OCI-LY1 (cell line): ENCODE results near the gene LTBP4.

Experiments
- H2AFZ ChIP-seq: fragments of 200-600 bp; sonication (generic), shearing (Covaris generic); 2 replicates; pipeline ENCODE4 v1.6.0; 2014; ENCODE audit warnings: antibody characterized with exemption, mild to moderate bottlenecking, low read length
- H3F3A ChIP-seq: fragments of 200-600 bp; sonication (generic), shearing (Covaris generic); 2 replicates; pipeline ENCODE4 v1.6.0; 2014; ENCODE audit warnings: mild to moderate bottlenecking, antibody characterized with exemption, low read length, moderate library complexity; ENCODE audit not compliant: insufficient read depth
- H3K27ac ChIP-seq: fragments of 200-600 bp; sonication (generic); 2 replicates; pipeline ENCODE4 v1.5.1; 2014; ENCODE audit warnings: low read length, mixed run types, mild to moderate bottlenecking, low read depth; ENCODE audit not compliant: poor library complexity, severe bottlenecking
- H3K27me3 ChIP-seq: fragments of 200-600 bp; sonication (generic); 2 replicates; pipeline ENCODE4 v1.6.0; 2014; ENCODE audit warnings: antibody characterized with exemption, mild to moderate bottlenecking, low read length, moderate library complexity; ENCODE audit not compliant: insufficient read depth
- H3K36me3 ChIP-seq: fragments of 200-600 bp; sonication (generic); 2 replicates; pipeline ENCODE4 v1.6.1; 2014; ENCODE audit warnings: mild to moderate bottlenecking, antibody characterized with exemption, low read length, moderate library complexity, mixed read lengths; ENCODE audit not compliant: insufficient read depth
- H3K4me1 ChIP-seq: fragments of 200-600 bp; sonication (generic); 2 replicates; pipeline ENCODE4 v1.5.1; 2014; ENCODE audit warnings: mild to moderate bottlenecking, low read length, moderate library complexity; ENCODE audit not compliant: insufficient read depth, severe bottlenecking
- H3K4me2 ChIP-seq: fragments of 200-600 bp; sonication (generic), shearing (Covaris generic); 2 replicates; pipeline ENCODE4 v1.6.1; 2014; ENCODE audit warnings: low read length
- H3K4me3 ChIP-seq: fragments of 200-600 bp; sonication (generic); 2 replicates; pipeline ENCODE4 v1.5.1; 2014; ENCODE audit warnings: low read length, low read depth, mild to moderate bottlenecking, mixed read lengths; ENCODE audit not compliant: poor library complexity, severe bottlenecking
- H3K79me2 ChIP-seq: fragments of 200-600 bp; shearing (Covaris generic); 2 replicates; pipeline ENCODE4 v1.6.1; 2016; ENCODE audit warnings: mixed run types, low read length, mixed read lengths; ENCODE audit not compliant: insufficient read depth
- H3K9ac ChIP-seq: fragments of 200-600 bp; sonication (generic), shearing (Covaris generic); 2 replicates; pipeline ENCODE4 v1.6.1; 2014; ENCODE audit warnings: mild to moderate bottlenecking, low read length, mixed read lengths
- H3K9me2 ChIP-seq: fragments of 200-600 bp; sonication (generic), shearing (Covaris generic); 2 replicates; pipeline ENCODE4 v1.6.1; 2014; ENCODE audit warnings: low read depth, mild to moderate bottlenecking, low read length, mixed read lengths
- H3K9me3 ChIP-seq: fragments of 200-600 bp; shearing (Covaris generic); 2 replicates; pipeline ENCODE4 v1.6.1; 2014; ENCODE audit warnings: low read length, mixed read lengths
- H4K20me1 ChIP-seq: fragments of 200-600 bp; sonication (generic), shearing (Covaris generic); 2 replicates; pipeline ENCODE4 v1.6.0; 2016; ENCODE audit warnings: mild to moderate bottlenecking, low read length; ENCODE audit not compliant: insufficient read depth
- CTCF ChIP-seq: fragments of 200-600 bp; sonication (generic), shearing (Covaris generic); IDR thresholded peaks from 2 replicates; pipeline ENCODE4 v1.5.1; 2017; ENCODE audit warnings: mild to moderate bottlenecking, antibody characterized with exemption, low read length, moderate library complexity, mixed read lengths
- EZH2 ChIP-seq: fragments of 200-600 bp; sonication (generic), shearing (Covaris generic); IDR thresholded peaks from 2 replicates; pipeline ENCODE4 v1.8.0; 2017; ENCODE audit warnings: borderline replicate concordance, mixed run types, mild to moderate bottlenecking, antibody characterized with exemption, low read length, moderate library complexity, mixed read lengths

The LTBP4 gene

DNA sequence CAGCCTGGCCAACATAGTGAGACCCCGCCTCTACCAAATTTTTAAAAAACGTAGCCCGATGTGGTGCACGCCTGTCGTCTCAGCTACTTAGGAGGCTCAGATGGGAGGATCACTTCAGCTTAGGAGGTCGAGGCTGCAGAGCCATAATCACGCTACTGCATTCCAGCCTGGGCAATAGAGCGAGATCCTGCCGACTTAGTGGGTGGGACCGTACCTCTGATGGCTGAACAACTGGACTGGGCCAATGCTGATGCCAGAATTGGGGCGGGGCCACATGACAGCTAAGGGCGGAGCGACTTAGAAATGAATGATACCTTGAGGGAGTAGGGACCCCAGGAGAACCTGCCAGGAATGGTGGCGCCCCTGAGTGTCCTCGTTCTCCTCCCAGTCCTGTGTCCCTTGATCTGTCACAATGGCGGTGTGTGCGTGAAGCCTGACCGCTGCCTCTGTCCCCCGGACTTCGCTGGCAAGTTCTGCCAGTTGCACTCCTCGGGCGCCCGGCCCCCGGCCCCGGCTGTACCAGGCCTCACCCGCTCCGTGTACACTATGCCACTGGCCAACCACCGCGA lies 3.6 kb downstream of the LTBP4 start:
- Histone ChIP-seq H2AFZ (no peak overlapping the region), H3K9me2 (no peaks in the 10 kb centered on the region), H3K9ac (peak overlapping the region; percentile 66), H4K20me1 (no peaks in the 10 kb centered on the region), H3K4me1 (peaks cover 47% of the 10 kb centered on the region), H3K9me3 (no peaks in the 10 kb centered on the region), H3K4me2 (peak overlapping the region; percentile 95), H3K27ac (peak overlapping the region; percentile 85), H3K36me3 (no peaks in the 10 kb centered on the region), H3K79me2 (no peaks in the 10 kb centered on the region), H3F3A (no peaks in the 10 kb centered on the region), H3K4me3 (peak overlapping the region; percentile 67), H3K27me3 (no peaks in the 10 kb centered on the region)
- no peak for TF ChIP-seq EZH2
- no peak for TF ChIP-seq CTCF

DNA sequence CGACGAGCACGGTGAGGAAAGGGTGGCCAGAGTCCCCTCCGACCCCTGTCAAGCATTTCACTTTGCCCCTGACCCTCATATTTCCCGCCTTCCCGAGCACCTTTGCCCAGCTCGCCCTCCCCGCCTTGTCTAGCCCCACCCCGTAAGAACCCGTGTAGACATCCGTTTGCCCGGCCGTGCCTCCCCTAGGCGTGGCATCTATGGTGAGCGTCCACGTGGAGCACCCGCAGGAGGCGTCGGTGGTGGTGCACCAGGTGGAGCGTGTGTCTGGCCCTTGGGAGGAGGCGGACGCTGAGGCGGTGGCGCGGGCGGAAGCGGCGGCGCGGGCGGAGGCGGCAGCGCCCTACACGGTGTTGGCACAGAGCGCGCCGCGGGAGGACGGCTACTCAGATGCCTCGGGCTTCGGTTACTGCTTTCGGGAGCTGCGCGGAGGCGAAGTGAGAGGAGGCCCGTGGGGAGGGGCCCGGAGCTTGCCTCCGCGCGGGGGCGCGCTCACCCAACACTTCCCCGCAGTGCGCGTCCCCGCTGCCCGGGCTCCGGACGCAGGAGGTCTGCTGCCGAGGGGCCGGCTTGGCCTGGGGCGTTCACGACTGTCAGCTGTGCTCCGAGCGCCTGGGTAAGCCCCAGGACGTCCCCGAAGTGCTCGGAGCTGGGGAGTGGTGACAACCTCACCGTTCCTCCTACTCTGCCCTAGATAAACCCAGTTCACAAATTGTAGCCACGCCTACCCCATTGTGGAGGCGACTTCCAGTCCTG lies 4.2 kb downstream of the LTBP4 start:
- H3K9me3 ChIP-seq: no peaks in the 10 kb centered on the region
- H2AFZ ChIP-seq: no peak overlapping the region
- peaks cover 51% of the 10 kb centered on the region for H3K4me1 ChIP-seq
- H3K4me2 ChIP-seq: peak overlapping the region; percentile 95
- H4K20me1 ChIP-seq: no peaks in the 10 kb centered on the region
- H3K27ac ChIP-seq: peak overlapping the region; percentile 85
- no peaks in the 10 kb centered on the region for H3F3A ChIP-seq
- peak overlapping the region; percentile 67 for H3K4me3 ChIP-seq
- no peak for TF ChIP-seq EZH2
- peak; percentile 39 for TF ChIP-seq CTCF
- no peaks in the 10 kb centered on the region for H3K36me3 ChIP-seq
- no peaks in the 10 kb centered on the region for H3K27me3 ChIP-seq
- peak overlapping the region; percentile 66 for H3K9ac ChIP-seq
- H3K9me2 ChIP-seq: no peaks in the 10 kb centered on the region
- H3K79me2 ChIP-seq: no peaks in the 10 kb centered on the region

DNA sequence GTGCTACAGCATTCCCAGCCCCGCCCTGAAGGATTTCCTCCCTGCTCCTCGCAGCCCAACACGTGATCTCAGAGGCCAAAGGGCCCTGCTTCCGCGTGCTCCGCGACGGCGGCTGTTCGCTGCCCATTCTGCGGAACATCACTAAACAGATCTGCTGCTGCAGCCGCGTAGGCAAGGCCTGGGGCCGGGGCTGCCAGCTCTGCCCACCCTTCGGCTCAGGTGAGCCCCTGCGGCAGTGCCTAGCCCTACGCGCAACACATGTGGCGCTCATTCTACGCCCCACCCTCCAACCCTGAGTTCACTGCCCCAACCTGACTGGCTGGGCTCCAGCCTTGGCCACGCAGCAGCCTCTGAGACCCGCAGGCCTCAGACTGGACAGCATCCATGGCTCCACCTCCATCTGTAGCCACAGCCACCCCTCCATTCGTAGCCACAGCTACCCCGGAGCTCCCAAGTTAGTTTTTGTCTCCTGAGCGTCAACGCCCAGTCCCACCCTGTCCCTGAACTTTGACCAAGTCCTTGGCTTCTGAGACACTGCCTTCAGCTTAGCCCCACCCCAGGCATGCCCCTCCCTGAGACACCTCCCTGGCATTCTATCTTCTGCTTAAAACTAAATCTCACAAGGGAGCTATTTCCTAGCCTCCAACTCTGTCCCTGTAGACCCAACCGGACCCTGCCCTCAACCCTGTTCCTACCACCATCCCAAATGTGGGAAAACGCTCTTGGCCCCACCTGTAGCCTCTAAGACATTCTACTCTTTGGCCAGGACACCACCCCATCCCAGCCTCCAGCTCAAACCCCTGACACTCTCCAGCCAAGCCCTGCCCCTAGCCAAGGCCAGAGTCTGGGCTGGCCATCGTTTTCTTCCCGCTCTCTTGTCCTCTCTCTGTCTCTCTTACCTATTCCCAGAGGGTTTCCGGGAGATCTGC lies 6.4 kb downstream of the LTBP4 start:
- Histone ChIP-seq H3K4me1 (peaks cover 55% of the 10 kb centered on the region), H2AFZ (no peak overlapping the region), H3K4me3 (no peak overlapping the region), H3K27me3 (no peaks in the 10 kb centered on the region), H3F3A (no peaks in the 10 kb centered on the region), H4K20me1 (no peaks in the 10 kb centered on the region), H3K79me2 (no peaks in the 10 kb centered on the region), H3K27ac (no peak overlapping the region), H3K9ac (no peak overlapping the region), H3K36me3 (no peaks in the 10 kb centered on the region), H3K4me2 (no peak overlapping the region), H3K9me2 (no peaks in the 10 kb centered on the region), H3K9me3 (no peaks in the 10 kb centered on the region)
- TF ChIP-seq EZH2 (no peak), CTCF (no peak)
